ENCODE measurements around the gene APRT.
A peak's percentile ranks its signal among the peaks of the same experiment; 100 is the strongest.

The APRT gene

GRCh38 chr16:88822281-88823040 lies 10.7 kb upstream of the APRT start:
- Histone ChIP-seq H3K9me2 (ENCODE audit: low read depth, low read length) (no peaks in the 10 kb centered on the region), H3K4me3 (ENCODE audit: low read depth, low read length, poor library complexity, severe bottlenecking) (no peak overlapping the region), H3K27me3 (ENCODE audit: insufficient read depth, low read length) (peaks cover 5% of the 10 kb centered on the region; the same call in 1 of the 2 replicates), H3K9me3 (ENCODE audit: low read length) (no peaks in the 10 kb centered on the region), H3K36me3 (ENCODE audit: insufficient read depth, low read length) (no peaks in the 10 kb centered on the region), H3K4me1 (ENCODE audit: insufficient read depth, low read length, severe bottlenecking) (no peaks in the 10 kb centered on the region), H3K9ac (ENCODE audit: low read length) (no peak overlapping the region), H4K20me1 (ENCODE audit: insufficient read depth, low read length) (no peaks in the 10 kb centered on the region), H3K4me2 (ENCODE audit: low read length) (no peak overlapping the region), H3K27ac (ENCODE audit: low read depth, low read length, poor library complexity, severe bottlenecking) (no peak overlapping the region), H2AFZ (ENCODE audit: low read length) (no peak overlapping the region), H3K79me2 (ENCODE audit: insufficient read depth, low read length) (no peaks in the 10 kb centered on the region), H3F3A (ENCODE audit: insufficient read depth, low read length) (no peaks in the 10 kb centered on the region)
- no peak for TF ChIP-seq EZH2 (IDR thresholded peaks at IDR 0.05; ENCODE audit: borderline replicate concordance, low read length)
- TF ChIP-seq, protein P1, sequence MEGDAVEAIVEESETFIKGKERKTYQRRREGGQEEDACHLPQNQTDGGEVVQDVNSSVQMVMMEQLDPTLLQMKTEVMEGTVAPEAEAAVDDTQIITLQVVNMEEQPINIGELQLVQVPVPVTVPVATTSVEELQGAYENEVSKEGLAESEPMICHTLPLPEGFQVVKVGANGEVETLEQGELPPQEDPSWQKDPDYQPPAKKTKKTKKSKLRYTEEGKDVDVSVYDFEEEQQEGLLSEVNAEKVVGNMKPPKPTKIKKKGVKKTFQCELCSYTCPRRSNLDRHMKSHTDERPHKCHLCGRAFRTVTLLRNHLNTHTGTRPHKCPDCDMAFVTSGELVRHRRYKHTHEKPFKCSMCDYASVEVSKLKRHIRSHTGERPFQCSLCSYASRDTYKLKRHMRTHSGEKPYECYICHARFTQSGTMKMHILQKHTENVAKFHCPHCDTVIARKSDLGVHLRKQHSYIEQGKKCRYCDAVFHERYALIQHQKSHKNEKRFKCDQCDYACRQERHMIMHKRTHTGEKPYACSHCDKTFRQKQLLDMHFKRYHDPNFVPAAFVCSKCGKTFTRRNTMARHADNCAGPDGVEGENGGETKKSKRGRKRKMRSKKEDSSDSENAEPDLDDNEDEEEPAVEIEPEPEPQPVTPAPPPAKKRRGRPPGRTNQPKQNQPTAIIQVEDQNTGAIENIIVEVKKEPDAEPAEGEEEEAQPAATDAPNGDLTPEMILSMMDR (IDR thresholded peaks at IDR 0.05; ENCODE audit: low read length), result no peak

GRCh38 chr16:88821168-88821850 lies 9.6 kb upstream of the APRT start:
- Histone ChIP-seq H3K9me2 (ENCODE audit: low read depth, low read length) (no peaks in the 10 kb centered on the region), H3K79me2 (ENCODE audit: insufficient read depth, low read length) (no peaks in the 10 kb centered on the region), H3K27ac (ENCODE audit: low read depth, low read length, poor library complexity, severe bottlenecking) (no peak overlapping the region), H3F3A (ENCODE audit: insufficient read depth, low read length) (no peaks in the 10 kb centered on the region), H3K36me3 (ENCODE audit: insufficient read depth, low read length) (no peaks in the 10 kb centered on the region), H3K27me3 (ENCODE audit: insufficient read depth, low read length) (peaks cover 7% of the 10 kb centered on the region; the same call in 1 of the 2 replicates), H2AFZ (ENCODE audit: low read length) (no peak overlapping the region), H3K4me2 (ENCODE audit: low read length) (no peak overlapping the region), H3K9me3 (ENCODE audit: low read length) (no peaks in the 10 kb centered on the region), H4K20me1 (ENCODE audit: insufficient read depth, low read length) (no peaks in the 10 kb centered on the region), H3K4me3 (ENCODE audit: low read depth, low read length, poor library complexity, severe bottlenecking) (no peak overlapping the region), H3K9ac (ENCODE audit: low read length) (no peak overlapping the region), H3K4me1 (ENCODE audit: insufficient read depth, low read length, severe bottlenecking) (no peaks in the 10 kb centered on the region)
- TF ChIP-seq EZH2 (IDR thresholded peaks at IDR 0.05; ENCODE audit: borderline replicate concordance, low read length), result no peak
- TF ChIP-seq, protein P1 (IDR thresholded peaks at IDR 0.05; ENCODE audit: low read length), result peak; percentile 28; the same call in 1 of the 2 replicates

- Histone ChIP-seq H3K79me2 (ENCODE audit: insufficient read depth, low read length) (no peaks in the 10 kb centered on the region), H3K4me2 (ENCODE audit: low read length) (no peak overlapping the region), H3K9me2 (ENCODE audit: low read depth, low read length) (no peaks in the 10 kb centered on the region), H3F3A (ENCODE audit: insufficient read depth, low read length) (no peaks in the 10 kb centered on the region), H3K4me1 (ENCODE audit: insufficient read depth, low read length, severe bottlenecking) (no peaks in the 10 kb centered on the region), H3K9me3 (ENCODE audit: low read length) (no peaks in the 10 kb centered on the region), H4K20me1 (ENCODE audit: insufficient read depth, low read length) (no peaks in the 10 kb centered on the region), H3K36me3 (ENCODE audit: insufficient read depth, low read length) (no peaks in the 10 kb centered on the region), H3K9ac (ENCODE audit: low read length) (no peak overlapping the region), H2AFZ (ENCODE audit: low read length) (no peak overlapping the region), H3K27me3 (ENCODE audit: insufficient read depth, low read length) (peaks cover 7% of the 10 kb centered on the region; the same call in 1 of the 2 replicates), H3K4me3 (ENCODE audit: low read depth, low read length, poor library complexity, severe bottlenecking) (no peak overlapping the region), H3K27ac (ENCODE audit: low read depth, low read length, poor library complexity, severe bottlenecking) (no peak overlapping the region)
- TF ChIP-seq EZH2 (IDR thresholded peaks at IDR 0.05; ENCODE audit: borderline replicate concordance, low read length), result no peak
- TF ChIP-seq, protein P1 (IDR thresholded peaks at IDR 0.05; ENCODE audit: low read length), result no peak
These were observed 8.8 kb upstream of the APRT start for GRCh38 chr16:88820385-88821025.

All from OCI-LY1 (cell line).